ENCODE results near the gene NELFB. TPM values are rescaled to one million over a fixed set of nuclear protein-coding genes. Genes with fewer than 3 reads are reported as not detected.

Gene NELFB
- polyA plus RNA-seq, 3 donors = 17.3 to 44.2 (median 18.8) TPM

DNA sequence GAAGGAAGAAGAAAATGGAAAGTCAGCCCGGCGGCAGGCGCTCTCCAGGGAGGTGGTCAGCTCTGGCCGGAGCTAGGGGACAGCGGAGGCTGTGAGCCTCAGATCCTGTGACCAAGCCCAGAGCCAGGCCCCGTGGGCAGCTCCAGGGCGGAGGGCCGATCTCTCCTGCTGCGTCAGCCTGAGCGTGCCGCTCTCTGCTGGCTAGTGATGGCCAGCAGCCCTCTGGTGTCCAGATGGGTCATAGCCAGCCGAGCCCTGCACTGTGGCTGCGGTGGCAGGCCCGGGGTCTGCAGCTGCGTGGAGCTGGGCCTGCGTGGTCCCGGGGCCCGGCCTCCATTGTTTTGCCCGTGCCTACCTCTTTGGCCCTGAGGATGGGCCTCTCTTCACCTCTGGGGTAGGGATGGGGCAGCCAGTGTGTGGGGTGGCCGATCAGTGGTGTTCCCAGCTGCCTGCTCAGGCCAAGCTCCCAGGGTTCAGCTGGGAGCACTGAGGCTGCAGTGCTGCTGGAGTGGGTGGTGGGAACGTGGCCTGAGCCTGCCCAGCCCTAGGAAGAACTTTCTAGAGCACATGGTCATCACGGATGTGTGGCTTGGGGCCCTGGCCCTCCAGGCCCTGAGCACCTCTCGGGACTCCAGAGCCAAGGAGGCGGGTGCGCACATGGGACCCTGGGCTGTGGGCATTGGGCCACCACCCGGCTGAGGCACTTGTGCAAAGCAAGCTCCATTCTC, 64.0 kb downstream of the NELFB start:
- Mint-ChIP-seq H3K27ac (no peak overlapping the region), H3K4me3 (no peak overlapping the region), H3K9me3 (peaks cover 0 to 3% (median 1%) of the 10 kb centered on the region in 7 donors), H3K36me3 (no peaks in the 10 kb centered on the region), H3K4me1 (peaks cover 5% of the 10 kb centered on the region), H3K27me3 (ENCODE audit: low read depth in 3 of 3) (peaks cover 2 to 21% (median 4%) of the 10 kb centered on the region in 3 donors)
- H3K9ac ChIP-seq (ENCODE audit: insufficient read depth, low read length, poor library complexity, severe bottlenecking) = no peak overlapping the region
- H3K9me3 ChIP-seq (replicated peaks in 1 of 2; ENCODE audit: control insufficient read depth in 1 of 2, insufficient read depth in 1 of 2, low read length in 2 of 2) = no peaks in the 10 kb centered on the region
- no peak overlapping the region for H3K4me2 ChIP-seq (replicated peaks; ENCODE audit: extremely low read depth, low read length, poor library complexity, severe bottlenecking)
- H3K79me2 ChIP-seq (ENCODE audit: insufficient read depth, low read length) = no peaks in the 10 kb centered on the region
- TF ChIP-seq, protein P1, sequence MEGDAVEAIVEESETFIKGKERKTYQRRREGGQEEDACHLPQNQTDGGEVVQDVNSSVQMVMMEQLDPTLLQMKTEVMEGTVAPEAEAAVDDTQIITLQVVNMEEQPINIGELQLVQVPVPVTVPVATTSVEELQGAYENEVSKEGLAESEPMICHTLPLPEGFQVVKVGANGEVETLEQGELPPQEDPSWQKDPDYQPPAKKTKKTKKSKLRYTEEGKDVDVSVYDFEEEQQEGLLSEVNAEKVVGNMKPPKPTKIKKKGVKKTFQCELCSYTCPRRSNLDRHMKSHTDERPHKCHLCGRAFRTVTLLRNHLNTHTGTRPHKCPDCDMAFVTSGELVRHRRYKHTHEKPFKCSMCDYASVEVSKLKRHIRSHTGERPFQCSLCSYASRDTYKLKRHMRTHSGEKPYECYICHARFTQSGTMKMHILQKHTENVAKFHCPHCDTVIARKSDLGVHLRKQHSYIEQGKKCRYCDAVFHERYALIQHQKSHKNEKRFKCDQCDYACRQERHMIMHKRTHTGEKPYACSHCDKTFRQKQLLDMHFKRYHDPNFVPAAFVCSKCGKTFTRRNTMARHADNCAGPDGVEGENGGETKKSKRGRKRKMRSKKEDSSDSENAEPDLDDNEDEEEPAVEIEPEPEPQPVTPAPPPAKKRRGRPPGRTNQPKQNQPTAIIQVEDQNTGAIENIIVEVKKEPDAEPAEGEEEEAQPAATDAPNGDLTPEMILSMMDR (IDR thresholded peaks at IDR 0.05) = no peak
- H3K36me3 ChIP-seq (replicated peaks in 1 of 2; ENCODE audit: control insufficient read depth in 1 of 2, insufficient read depth in 2 of 2, low read length in 2 of 2) = no peaks in the 10 kb centered on the region
- H3K27me3 ChIP-seq (ENCODE audit: control insufficient read depth in 2 of 2, insufficient read depth in 2 of 2, low read length in 2 of 2) = peaks cover 0 to 20% of the 10 kb centered on the region in 2 donors
- intact Hi-C loops (cut with micrococcal nuclease) = no loop called here
- no peak overlapping the region for H2AFZ ChIP-seq (ENCODE audit: insufficient read depth, low read depth, low read length, poor library complexity, severe bottlenecking)
- H3K4me1 ChIP-seq (ENCODE audit: control insufficient read depth in 1 of 2, insufficient read depth in 2 of 2, low read length in 2 of 2) = peaks cover 17 to 24% of the 10 kb centered on the region in 2 donors
- H3K27ac ChIP-seq (ENCODE audit: low read depth in 1 of 2, low read length in 2 of 2) = no peak overlapping the region
- WGBS (ENCODE audit: insufficient coverage) = 96% methylated on average over 20 of the region's 26 CpGs
- DNase-seq = no peak
- no peak overlapping the region for H3K4me3 ChIP-seq (replicated peaks in 1 of 3; ENCODE audit: low read depth in 2 of 3, low read length in 3 of 3)
- no peaks in the 10 kb centered on the region for H4K20me1 ChIP-seq (ENCODE audit: insufficient read depth, low read length)

GRCh38 chr9:137319739-137320551, 64.8 kb downstream of the NELFB start:
- peaks cover 2 to 20% (median 4%) of the 10 kb centered on the region in 3 donors for H3K27me3 Mint-ChIP-seq (ENCODE audit: low read depth in 3 of 3)
- no peak overlapping the region for H3K4me3 Mint-ChIP-seq
- DNase-seq = no peak
- WGBS (ENCODE audit: insufficient coverage) = 76% methylated on average over 19 of the region's 22 CpGs
- no peaks in the 10 kb centered on the region for H4K20me1 ChIP-seq (ENCODE audit: insufficient read depth, low read length)
- H3K36me3 Mint-ChIP-seq = no peaks in the 10 kb centered on the region
- peaks cover 0 to 16% of the 10 kb centered on the region in 2 donors for H3K27me3 ChIP-seq (ENCODE audit: control insufficient read depth in 2 of 2, insufficient read depth in 2 of 2, low read length in 2 of 2)
- no peaks in the 10 kb centered on the region for H3K36me3 ChIP-seq (replicated peaks in 1 of 2; ENCODE audit: control insufficient read depth in 1 of 2, insufficient read depth in 2 of 2, low read length in 2 of 2)
- H3K9ac ChIP-seq (ENCODE audit: insufficient read depth, low read length, poor library complexity, severe bottlenecking) = no peak overlapping the region
- peak overlapping the region; percentile 73 for H3K4me2 ChIP-seq (replicated peaks; ENCODE audit: extremely low read depth, low read length, poor library complexity, severe bottlenecking)
- peak overlapping the region in 1 of 3 experiments; percentile 66 for H3K4me3 ChIP-seq (replicated peaks in 1 of 3; ENCODE audit: low read depth in 2 of 3, low read length in 3 of 3)
- H3K27ac ChIP-seq (ENCODE audit: low read depth in 1 of 2, low read length in 2 of 2) = no peak overlapping the region
- H3K27ac Mint-ChIP-seq = no peak overlapping the region
- H3K79me2 ChIP-seq (ENCODE audit: insufficient read depth, low read length) = no peaks in the 10 kb centered on the region
- TF ChIP-seq, protein P1 (IDR thresholded peaks at IDR 0.05) = no peak
- intact Hi-C loops (cut with micrococcal nuclease) = no loop called here
- peaks cover 17 to 24% of the 10 kb centered on the region in 2 donors for H3K4me1 ChIP-seq (ENCODE audit: control insufficient read depth in 1 of 2, insufficient read depth in 2 of 2, low read length in 2 of 2)
- H3K9me3 ChIP-seq (replicated peaks in 1 of 2; ENCODE audit: control insufficient read depth in 1 of 2, insufficient read depth in 1 of 2, low read length in 2 of 2) = no peaks in the 10 kb centered on the region
- peak overlapping the region; percentile 86 for H2AFZ ChIP-seq (ENCODE audit: insufficient read depth, low read depth, low read length, poor library complexity, severe bottlenecking)
- H3K4me1 Mint-ChIP-seq = peaks cover 5% of the 10 kb centered on the region
- peaks cover 0 to 3% (median 1%) of the 10 kb centered on the region in 7 donors for H3K9me3 Mint-ChIP-seq
